GM12864 (cell line): ENCODE results near the gene EIPR1.

Experiments
- DNase-seq: peaks from one replicate; pipeline ENCODE4 v3.0.0-alpha.2; 2011; ENCODE audit warnings: low read depth
- H3K4me3 ChIP-seq: 2 replicates; pipeline ENCODE4 v1.5.1; 2011; ENCODE audit warnings: mild to moderate bottlenecking, low read depth, low read length, control low read depth
- CTCF ChIP-seq: IDR thresholded peaks from 2 replicates; pipeline ENCODE4 v1.5.1; 2011; ENCODE audit warnings: low read depth, mild to moderate bottlenecking, moderate library complexity, low read length, control low read depth, inconsistent platforms; ENCODE audit errors: missing control alignments

Gene EIPR1

GRCh38 chr2:3343012-3343411 lies 34.6 kb downstream of the EIPR1 start:
- TF ChIP-seq CTCF: no peak
- no peak for DNase-seq

DNA sequence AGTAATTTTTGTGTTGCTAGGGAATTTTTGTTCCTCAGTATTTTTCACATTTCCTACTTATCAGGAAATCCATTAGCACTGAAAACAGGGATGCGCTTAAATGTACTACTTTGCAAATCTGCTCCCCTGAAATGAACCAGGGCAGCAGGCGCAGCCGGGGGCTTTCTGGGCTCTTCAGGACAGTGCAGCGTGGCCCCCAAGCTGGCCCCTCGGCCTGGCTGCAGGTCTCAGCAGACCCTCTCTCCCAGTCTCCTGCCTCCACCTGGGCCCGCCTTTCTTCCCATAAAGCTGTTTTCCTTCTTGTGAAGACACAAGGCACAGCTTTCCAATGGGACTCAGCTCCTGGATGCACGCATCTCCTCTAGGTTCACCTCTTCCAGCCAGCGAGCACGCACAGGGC lies 35.3 kb downstream of the EIPR1 start:
- DNase-seq: no peak
- TF ChIP-seq CTCF: no peak
- no peak overlapping the region for H3K4me3 ChIP-seq

More at GRCh38 chr2:3343012-3343411, 34.6 kb downstream of the EIPR1 start:
- no peak overlapping the region for H3K4me3 ChIP-seq

GRCh38 chr2:3341336-3341735 lies 36.3 kb downstream of the EIPR1 start:
- no peak for DNase-seq
- H3K4me3 ChIP-seq: no peak overlapping the region
- TF ChIP-seq CTCF: no peak

DNA sequence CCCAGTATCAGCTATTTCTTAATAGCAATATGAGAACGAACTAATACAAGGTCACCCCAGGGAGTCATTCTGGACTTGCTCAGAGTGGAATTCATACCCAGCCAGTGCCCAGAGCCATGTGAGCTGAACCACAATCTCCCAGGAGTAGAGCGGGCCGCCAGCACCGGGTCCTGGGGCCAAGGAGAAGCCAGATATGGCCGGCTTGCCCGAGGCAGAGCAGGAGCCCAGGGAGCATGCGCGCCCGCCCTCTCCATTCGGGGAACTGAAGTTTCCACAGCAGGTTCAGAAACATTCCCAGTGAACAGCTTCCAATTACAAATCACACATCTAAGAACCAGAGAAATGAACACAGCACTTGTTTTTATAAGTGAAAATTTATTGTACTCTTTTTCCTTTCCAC lies 37.5 kb downstream of the EIPR1 start:
- TF ChIP-seq CTCF: no peak
- DNase-seq: no peak

DNA sequence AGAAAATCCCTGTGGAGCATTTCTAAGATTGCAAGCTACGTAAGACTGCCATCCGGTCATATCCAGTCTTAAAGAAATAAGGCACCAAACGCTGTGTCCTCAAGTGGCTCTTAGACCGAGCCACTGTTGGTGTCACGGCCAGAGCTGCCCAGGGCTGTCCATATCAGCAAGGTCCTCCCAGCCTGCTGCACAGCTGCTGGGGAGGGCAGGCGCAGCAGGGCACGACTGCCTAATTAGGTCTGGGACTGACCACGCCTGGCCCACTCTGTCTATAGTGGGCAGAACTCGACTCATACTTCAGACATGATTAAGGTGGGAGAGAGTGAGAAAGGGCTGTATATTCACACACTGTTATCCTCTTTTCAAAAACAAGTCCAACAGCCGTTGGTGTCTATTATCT lies 39.3 kb downstream of the EIPR1 start:
- no peak for TF ChIP-seq CTCF
- no peak for DNase-seq
- H3K4me3 ChIP-seq: no peak overlapping the region

More for the DNA sequence above, 37.5 kb downstream of the EIPR1 start:
- H3K4me3 ChIP-seq: no peak overlapping the region

DNA sequence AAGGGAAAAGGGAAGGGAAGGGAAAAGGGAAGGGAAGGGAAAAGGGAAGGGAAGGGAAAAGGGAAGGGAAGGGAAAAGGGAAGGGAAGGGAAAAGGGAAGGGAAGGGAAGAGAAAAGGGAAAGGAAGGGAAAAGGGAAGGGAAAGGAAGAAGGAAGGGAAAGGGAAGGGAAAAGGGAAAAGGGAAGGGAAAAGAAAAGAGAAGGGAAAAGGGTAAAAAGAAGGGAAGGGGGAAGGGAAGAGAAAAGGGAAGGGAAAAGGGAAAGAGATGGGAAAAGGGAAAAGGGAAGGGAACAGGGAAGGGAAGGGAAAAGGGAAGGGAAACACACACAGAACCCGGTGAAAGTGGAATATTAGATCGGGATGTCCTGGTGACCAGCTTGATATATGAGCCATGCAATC lies 40.8 kb downstream of the EIPR1 start:
- no peak for DNase-seq
- no peak for TF ChIP-seq CTCF
- H3K4me3 ChIP-seq: no peak overlapping the region
